GM12878 (cell line): Measurements from ENCODE around the gene THSD4. TPM values are rescaled to one million over a fixed set of nuclear protein-coding genes. Genes with fewer than 3 reads are reported as not detected.

Source experiments
- CREB1 ChIP-seq: IDR thresholded peaks from 2 replicates; pipeline ENCODE4 v1.6.1; 2012; ENCODE audit warnings: low read depth, mild to moderate bottlenecking, inconsistent platforms
- DPF2 ChIP-seq: fragments of 450-650 bp; IDR thresholded peaks from 2 replicates; pipeline ENCODE4 v1.6.1; 2017; ENCODE audit warnings: mild to moderate bottlenecking
- ESRRA ChIP-seq: IDR thresholded peaks from 2 replicates; pipeline ENCODE4 v1.6.1; 2012; ENCODE audit warnings: mild to moderate bottlenecking, low read length, improper control_type of control experiment
- SREBF1 ChIP-seq: IDR thresholded peaks from 2 replicates; pipeline ENCODE4 v1.6.1; 2012; ENCODE audit warnings: mild to moderate bottlenecking, low read length
- STAT3 ChIP-seq: IDR thresholded peaks from 2 replicates; pipeline ENCODE4 v1.6.1; 2011; ENCODE audit warnings: low read depth, low read length, improper control_type of control experiment
- polyA plus RNA-seq, 11 experiments: library from polyadenylated mRNA; depleted of rRNA in 4 of 11; unstranded in 6 of 11; stranded (reverse) in 5 of 11; fragments of >200 nt; fragmentation: Nextera tagmentation in 4 of 11; fragmentation: Illumina TruSeq in 1 of 11; extraction: Ambion mirVana in 4 of 11; extraction: Trizol in 1 of 11; gene quantifications; 1 replicate in 1 of 11; 2 replicates in 10 of 11; pipeline versions ENCODE4 v1.2.1 to v1.2.3, GENCODE V29; 2011 to 2016; ENCODE audit warnings: inconsistent platforms in 2 of 11, missing spikeins in 2 of 11, low read depth in 1 of 11
- total RNA-seq, 4 experiments: library from RNA; depleted of rRNA in 3 of 4; stranded (reverse); fragments of >200 nt in 3 of 4; fragmentation: Illumina TruSeq in 1 of 4; extraction: Trizol in 1 of 4; gene quantifications; 2 replicates each; pipeline versions ENCODE4 v1.2.1 to v1.2.3, GENCODE V29; 2013 to 2021
- TF ChIP-seq, protein P1 (sequence below): fragments of 150-350 bp; IDR thresholded peaks from 2 replicates; pipeline ENCODE4 v1.6.1; 2016; ENCODE audit warnings: low read depth, low read length
- TF ChIP-seq, protein P2 (sequence below): fragments of 450-650 bp; IDR thresholded peaks from 2 replicates; pipeline ENCODE4 v1.6.1; 2018; ENCODE audit warnings: borderline replicate concordance, mild to moderate bottlenecking; ENCODE audit not compliant: partially characterized antibody

The THSD4 gene
- total and polyA plus RNA-seq, 10 of the 15 experiments (the other 5 are each of a cell fraction or from before 2014, with no cell fraction given), result 0.04 to 0.13 (median 0.05) TPM; not detected in 7

DNA sequence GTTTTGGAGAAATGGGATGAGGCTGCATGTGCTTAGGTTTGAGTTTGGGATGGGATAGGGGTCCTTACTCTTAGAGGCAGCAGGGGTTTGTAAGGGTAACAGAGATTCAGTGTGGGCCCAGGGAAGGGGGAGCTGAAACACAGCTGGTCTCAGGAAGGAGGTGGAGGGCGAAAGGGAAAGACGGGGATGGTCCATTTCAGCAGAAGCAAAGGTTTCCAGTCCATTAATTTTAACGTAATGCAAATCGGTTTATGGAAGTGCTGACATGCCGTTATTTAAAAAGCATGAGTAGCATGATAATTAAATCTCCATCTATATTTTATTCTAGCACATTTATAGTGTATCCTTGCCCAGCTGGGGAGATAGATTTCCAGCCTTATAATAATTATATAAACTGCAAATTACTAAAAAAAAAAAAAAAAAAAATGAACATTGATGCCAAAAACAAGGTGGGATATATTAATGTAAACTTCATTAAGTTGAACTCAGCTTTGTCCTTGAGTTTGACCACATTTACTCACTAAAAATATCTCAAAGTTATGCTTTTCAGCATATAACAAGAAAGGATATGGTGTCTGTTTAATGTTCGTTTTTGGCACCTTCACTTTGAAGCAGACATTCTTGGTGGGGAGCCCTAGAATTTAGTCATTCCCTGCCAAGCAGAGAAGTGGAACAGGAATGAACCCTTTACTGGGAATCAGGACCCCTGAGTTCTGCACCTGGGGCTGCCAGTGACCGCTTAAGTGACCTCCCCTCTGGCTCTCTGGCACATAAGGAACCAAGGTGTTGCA lies 234.7 kb downstream of the THSD4 start (continued):
- TF ChIP-seq, protein P1, sequence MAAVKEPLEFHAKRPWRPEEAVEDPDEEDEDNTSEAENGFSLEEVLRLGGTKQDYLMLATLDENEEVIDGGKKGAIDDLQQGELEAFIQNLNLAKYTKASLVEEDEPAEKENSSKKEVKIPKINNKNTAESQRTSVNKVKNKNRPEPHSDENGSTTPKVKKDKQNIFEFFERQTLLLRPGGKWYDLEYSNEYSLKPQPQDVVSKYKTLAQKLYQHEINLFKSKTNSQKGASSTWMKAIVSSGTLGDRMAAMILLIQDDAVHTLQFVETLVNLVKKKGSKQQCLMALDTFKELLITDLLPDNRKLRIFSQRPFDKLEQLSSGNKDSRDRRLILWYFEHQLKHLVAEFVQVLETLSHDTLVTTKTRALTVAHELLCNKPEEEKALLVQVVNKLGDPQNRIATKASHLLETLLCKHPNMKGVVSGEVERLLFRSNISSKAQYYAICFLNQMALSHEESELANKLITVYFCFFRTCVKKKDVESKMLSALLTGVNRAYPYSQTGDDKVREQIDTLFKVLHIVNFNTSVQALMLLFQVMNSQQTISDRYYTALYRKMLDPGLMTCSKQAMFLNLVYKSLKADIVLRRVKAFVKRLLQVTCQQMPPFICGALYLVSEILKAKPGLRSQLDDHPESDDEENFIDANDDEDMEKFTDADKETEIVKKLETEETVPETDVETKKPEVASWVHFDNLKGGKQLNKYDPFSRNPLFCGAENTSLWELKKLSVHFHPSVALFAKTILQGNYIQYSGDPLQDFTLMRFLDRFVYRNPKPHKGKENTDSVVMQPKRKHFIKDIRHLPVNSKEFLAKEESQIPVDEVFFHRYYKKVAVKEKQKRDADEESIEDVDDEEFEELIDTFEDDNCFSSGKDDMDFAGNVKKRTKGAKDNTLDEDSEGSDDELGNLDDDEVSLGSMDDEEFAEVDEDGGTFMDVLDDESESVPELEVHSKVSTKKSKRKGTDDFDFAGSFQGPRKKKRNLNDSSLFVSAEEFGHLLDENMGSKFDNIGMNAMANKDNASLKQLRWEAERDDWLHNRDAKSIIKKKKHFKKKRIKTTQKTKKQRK, result no peak
- TF ChIP-seq CREB1 (no peak), DPF2 (no peak), ESRRA (no peak), SREBF1 (no peak), STAT3 (no peak)
- TF ChIP-seq, protein P2, sequence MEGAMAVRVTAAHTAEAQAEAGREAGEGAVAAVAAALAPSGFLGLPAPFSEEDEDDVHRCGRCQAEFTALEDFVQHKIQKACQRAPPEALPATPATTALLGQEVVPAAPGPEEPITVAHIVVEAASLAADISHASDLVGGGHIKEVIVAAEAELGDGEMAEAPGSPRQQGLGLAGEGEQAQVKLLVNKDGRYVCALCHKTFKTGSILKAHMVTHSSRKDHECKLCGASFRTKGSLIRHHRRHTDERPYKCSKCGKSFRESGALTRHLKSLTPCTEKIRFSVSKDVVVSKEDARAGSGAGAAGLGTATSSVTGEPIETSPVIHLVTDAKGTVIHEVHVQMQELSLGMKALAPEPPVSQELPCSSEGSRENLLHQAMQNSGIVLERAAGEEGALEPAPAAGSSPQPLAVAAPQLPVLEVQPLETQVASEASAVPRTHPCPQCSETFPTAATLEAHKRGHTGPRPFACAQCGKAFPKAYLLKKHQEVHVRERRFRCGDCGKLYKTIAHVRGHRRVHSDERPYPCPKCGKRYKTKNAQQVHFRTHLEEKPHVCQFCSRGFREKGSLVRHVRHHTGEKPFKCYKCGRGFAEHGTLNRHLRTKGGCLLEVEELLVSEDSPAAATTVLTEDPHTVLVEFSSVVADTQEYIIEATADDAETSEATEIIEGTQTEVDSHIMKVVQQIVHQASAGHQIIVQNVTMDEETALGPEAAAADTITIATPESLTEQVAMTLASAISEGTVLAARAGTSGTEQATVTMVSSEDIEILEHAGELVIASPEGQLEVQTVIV, result no peak
